Measurements from ENCODE around the gene ZNF592. TPM values are rescaled to one million over a fixed set of nuclear protein-coding genes. Genes with fewer than 3 reads are reported as not detected.
A peak's percentile ranks its signal among the peaks of the same experiment; 100 is the strongest.

ZNF592 gene
- total and polyA plus RNA-seq, 2 of the 13 experiments (the other 11 are each of a cell fraction or from before 2014, with no cell fraction given): 8.2 to 9.8 TPM

DNA sequence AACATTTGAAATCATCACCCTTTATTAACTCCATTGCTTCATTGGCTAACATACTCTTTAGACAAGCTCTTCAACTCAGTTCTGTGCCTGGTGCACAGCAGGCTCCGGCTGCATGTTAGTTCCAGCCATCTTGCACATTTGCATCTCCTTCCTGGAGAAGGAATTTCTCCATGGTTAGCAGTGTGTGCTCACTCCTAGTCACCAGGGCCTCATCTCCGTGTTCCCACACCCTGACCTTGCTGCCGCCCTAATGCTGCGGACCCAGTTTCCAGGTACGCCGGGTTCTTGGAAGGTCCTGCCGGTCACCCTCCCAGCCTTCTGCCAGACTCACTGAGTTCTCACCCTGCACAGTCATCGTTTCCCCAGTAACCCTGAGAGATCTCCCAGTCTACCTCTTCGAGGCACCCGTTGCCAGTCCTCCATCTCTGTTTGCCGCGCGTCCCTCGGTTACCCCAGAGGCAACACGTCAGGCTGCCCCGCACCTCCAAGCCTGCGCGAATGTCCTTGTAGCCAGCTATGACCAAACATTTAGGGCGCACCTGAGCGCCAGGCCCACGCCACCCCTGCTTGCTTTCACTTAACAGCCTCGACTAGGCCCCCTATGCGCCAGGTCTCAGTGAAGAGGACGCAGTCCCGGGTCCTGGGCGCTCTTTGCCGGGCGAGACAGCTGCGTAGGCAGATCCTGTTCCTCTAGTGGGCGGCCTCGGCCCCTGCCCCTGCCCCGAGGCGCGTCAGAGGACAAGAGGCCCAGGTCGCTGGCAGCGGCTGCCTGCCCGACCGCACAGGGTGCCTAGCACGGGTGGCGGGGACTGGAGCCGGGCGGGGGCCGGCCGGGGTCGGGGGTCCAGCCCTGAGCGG is 747 bp upstream of the ZNF592 start (continued):
- TF ChIP-seq CREB1 (IDR thresholded peaks at IDR 0.05): no peak
- no peak for TF ChIP-seq CREB1 (CRISPR knock-in tag; IDR thresholded peaks at IDR 0.05)
- TF ChIP-seq ZNF773 (CRISPR knock-in tag; IDR thresholded peaks at IDR 0.05; ENCODE audit: borderline replicate concordance): no peak; the same call in 1 of the 2 replicates
- TF ChIP-seq NFKB2 (CRISPR knock-in tag; IDR thresholded peaks at IDR 0.05; ENCODE audit: borderline replicate concordance): peak; percentile 65; the same call in 1 of the 2 replicates
- TF ChIP-seq, protein P1, sequence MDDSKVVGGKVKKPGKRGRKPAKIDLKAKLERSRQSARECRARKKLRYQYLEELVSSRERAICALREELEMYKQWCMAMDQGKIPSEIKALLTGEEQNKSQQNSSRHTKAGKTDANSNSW (CRISPR knock-in tag; IDR thresholded peaks at IDR 0.05; ENCODE audit: borderline replicate concordance): no peak
- no peak for TF ChIP-seq ZNF331 (CRISPR knock-in tag; IDR thresholded peaks at IDR 0.05)
- TF ChIP-seq, protein P2, sequence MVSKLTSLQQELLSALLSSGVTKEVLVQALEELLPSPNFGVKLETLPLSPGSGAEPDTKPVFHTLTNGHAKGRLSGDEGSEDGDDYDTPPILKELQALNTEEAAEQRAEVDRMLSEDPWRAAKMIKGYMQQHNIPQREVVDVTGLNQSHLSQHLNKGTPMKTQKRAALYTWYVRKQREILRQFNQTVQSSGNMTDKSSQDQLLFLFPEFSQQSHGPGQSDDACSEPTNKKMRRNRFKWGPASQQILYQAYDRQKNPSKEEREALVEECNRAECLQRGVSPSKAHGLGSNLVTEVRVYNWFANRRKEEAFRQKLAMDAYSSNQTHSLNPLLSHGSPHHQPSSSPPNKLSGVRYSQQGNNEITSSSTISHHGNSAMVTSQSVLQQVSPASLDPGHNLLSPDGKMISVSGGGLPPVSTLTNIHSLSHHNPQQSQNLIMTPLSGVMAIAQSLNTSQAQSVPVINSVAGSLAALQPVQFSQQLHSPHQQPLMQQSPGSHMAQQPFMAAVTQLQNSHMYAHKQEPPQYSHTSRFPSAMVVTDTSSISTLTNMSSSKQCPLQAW (CRISPR knock-in tag; IDR thresholded peaks at IDR 0.05): no peak
- no peak for TF ChIP-seq ZNF614 (CRISPR knock-in tag; IDR thresholded peaks at IDR 0.05; ENCODE audit: borderline replicate concordance)
- no peak for TF ChIP-seq SNAI1 (CRISPR knock-in tag; IDR thresholded peaks at IDR 0.05; ENCODE audit: borderline replicate concordance)
- TF ChIP-seq, protein P3, sequence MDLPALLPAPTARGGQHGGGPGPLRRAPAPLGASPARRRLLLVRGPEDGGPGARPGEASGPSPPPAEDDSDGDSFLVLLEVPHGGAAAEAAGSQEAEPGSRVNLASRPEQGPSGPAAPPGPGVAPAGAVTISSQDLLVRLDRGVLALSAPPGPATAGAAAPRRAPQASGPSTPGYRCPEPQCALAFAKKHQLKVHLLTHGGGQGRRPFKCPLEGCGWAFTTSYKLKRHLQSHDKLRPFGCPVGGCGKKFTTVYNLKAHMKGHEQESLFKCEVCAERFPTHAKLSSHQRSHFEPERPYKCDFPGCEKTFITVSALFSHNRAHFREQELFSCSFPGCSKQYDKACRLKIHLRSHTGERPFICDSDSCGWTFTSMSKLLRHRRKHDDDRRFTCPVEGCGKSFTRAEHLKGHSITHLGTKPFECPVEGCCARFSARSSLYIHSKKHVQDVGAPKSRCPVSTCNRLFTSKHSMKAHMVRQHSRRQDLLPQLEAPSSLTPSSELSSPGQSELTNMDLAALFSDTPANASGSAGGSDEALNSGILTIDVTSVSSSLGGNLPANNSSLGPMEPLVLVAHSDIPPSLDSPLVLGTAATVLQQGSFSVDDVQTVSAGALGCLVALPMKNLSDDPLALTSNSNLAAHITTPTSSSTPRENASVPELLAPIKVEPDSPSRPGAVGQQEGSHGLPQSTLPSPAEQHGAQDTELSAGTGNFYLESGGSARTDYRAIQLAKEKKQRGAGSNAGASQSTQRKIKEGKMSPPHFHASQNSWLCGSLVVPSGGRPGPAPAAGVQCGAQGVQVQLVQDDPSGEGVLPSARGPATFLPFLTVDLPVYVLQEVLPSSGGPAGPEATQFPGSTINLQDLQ (CRISPR knock-in tag; IDR thresholded peaks at IDR 0.05): no peak
- no peak for TF ChIP-seq PTBP1 (IDR thresholded peaks at IDR 0.05; ENCODE audit: low read depth, low read length, poor library complexity, severe bottlenecking)
- TF ChIP-seq ZNF138 (CRISPR knock-in tag; IDR thresholded peaks at IDR 0.05; ENCODE audit: low read depth): 0 out of 2 replicates have a peak, but pooled peaks have one; percentile 68
- no peak for TF ChIP-seq NFRKB (IDR thresholded peaks at IDR 0.05)
- TF ChIP-seq BHLHE40 (IDR thresholded peaks at IDR 0.05; ENCODE audit: low read length): no peak
- TF ChIP-seq, protein P4, sequence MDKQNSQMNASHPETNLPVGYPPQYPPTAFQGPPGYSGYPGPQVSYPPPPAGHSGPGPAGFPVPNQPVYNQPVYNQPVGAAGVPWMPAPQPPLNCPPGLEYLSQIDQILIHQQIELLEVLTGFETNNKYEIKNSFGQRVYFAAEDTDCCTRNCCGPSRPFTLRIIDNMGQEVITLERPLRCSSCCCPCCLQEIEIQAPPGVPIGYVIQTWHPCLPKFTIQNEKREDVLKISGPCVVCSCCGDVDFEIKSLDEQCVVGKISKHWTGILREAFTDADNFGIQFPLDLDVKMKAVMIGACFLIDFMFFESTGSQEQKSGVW (CRISPR knock-in tag; IDR thresholded peaks at IDR 0.05; ENCODE audit: borderline replicate concordance): no peak
- TF ChIP-seq, protein P5, sequence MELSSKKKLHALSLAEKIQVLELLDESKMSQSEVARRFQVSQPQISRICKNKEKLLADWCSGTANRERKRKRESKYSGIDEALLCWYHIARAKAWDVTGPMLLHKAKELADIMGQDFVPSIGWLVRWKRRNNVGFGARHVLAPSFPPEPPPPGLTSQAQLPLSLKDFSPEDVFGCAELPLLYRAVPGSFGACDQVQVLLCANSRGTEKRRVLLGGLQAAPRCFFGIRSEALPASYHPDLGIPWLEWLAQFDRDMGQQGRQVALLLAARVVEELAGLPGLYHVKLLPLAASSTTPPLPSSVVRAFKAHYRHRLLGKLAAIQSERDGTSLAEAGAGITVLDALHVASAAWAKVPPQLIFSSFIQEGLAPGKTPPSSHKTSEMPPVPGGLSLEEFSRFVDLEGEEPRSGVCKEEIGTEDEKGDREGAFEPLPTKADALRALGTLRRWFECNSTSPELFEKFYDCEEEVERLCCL (CRISPR knock-in tag; IDR thresholded peaks at IDR 0.05; ENCODE audit: borderline replicate concordance): no peak
- no peak for TF ChIP-seq SRSF4 (IDR thresholded peaks at IDR 0.05; ENCODE audit: low read depth, low read length, poor library complexity, severe bottlenecking)
- TF ChIP-seq KDM2A (CRISPR knock-in tag; IDR thresholded peaks at IDR 0.05; ENCODE audit: borderline replicate concordance, low read depth): peak; percentile 52; the same call in 1 of the 2 replicates
- TF ChIP-seq, protein P6, sequence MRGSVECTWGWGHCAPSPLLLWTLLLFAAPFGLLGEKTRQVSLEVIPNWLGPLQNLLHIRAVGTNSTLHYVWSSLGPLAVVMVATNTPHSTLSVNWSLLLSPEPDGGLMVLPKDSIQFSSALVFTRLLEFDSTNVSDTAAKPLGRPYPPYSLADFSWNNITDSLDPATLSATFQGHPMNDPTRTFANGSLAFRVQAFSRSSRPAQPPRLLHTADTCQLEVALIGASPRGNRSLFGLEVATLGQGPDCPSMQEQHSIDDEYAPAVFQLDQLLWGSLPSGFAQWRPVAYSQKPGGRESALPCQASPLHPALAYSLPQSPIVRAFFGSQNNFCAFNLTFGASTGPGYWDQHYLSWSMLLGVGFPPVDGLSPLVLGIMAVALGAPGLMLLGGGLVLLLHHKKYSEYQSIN (CRISPR knock-in tag; IDR thresholded peaks at IDR 0.05; ENCODE audit: borderline replicate concordance): no peak
- TF ChIP-seq CENPX (CRISPR knock-in tag; IDR thresholded peaks at IDR 0.05): no peak
